OCI-LY3 (cell line): Measurements from ENCODE around the gene ABL2.

ENCODE experiments used
- EZH2phosphoT487 ChIP-seq: fragments of 200-600 bp; shearing (Covaris generic); IDR thresholded peaks from 2 replicates; pipeline ENCODE4 v1.6.1; 2018; ENCODE audit warnings: antibody characterized with exemption, mixed run types, low read depth
- TF ChIP-seq, protein P1 (sequence below): fragments of 200-600, 300-600 bp; sonication (generic); IDR thresholded peaks from 2 replicates; pipeline ENCODE4 v1.5.1; 2014; ENCODE audit warnings: antibody characterized with exemption, low read length, low read depth

DNA sequence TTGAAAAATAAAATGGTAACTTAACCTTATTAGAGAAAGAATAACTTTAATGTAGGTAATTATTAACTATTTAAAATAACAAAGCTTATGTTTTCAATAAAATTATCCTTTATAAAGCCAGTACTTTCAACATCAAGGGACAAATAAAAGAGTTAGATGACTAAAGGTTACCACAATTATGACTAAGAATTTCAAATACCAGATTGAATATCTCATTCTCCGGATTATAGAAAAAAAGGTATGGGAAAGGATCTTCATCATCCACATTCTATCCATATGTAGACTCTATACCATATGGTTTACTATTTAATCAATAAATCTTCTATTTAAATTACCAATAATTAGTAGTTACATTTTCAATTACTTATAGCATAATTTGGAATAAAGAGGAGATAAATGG is 84.9 kb downstream of the ABL2 start:
- TF ChIP-seq, protein P1, sequence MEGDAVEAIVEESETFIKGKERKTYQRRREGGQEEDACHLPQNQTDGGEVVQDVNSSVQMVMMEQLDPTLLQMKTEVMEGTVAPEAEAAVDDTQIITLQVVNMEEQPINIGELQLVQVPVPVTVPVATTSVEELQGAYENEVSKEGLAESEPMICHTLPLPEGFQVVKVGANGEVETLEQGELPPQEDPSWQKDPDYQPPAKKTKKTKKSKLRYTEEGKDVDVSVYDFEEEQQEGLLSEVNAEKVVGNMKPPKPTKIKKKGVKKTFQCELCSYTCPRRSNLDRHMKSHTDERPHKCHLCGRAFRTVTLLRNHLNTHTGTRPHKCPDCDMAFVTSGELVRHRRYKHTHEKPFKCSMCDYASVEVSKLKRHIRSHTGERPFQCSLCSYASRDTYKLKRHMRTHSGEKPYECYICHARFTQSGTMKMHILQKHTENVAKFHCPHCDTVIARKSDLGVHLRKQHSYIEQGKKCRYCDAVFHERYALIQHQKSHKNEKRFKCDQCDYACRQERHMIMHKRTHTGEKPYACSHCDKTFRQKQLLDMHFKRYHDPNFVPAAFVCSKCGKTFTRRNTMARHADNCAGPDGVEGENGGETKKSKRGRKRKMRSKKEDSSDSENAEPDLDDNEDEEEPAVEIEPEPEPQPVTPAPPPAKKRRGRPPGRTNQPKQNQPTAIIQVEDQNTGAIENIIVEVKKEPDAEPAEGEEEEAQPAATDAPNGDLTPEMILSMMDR = no peak
- TF ChIP-seq EZH2phosphoT487 = no peak
